GM12892 (cell line): ENCODE results near the gene ATXN2.

Experiments used
- DNase-seq: peaks from one replicate; pipeline ENCODE4 v3.0.0; 2011; ENCODE audit not compliant: insufficient read length
- FAIRE-seq: peaks from 2 replicates; lab custom pipeline; 2011; peaks lifted over from hg19 to GRCh38; lab: Jason Lieb, UNC
- POLR2A ChIP-seq: IDR thresholded peaks from 2 replicates; pipeline ENCODE4 v1.6.1; 2011; ENCODE audit warnings: low read depth, low read length, control low read depth
- POLR2AphosphoS5 ChIP-seq: IDR thresholded peaks from 2 replicates; pipeline ENCODE4 v1.6.1; 2011; ENCODE audit warnings: low read depth, low read length, control low read depth
- TAF1 ChIP-seq: IDR thresholded peaks from 2 replicates; pipeline ENCODE4 v1.6.1; 2011; ENCODE audit warnings: low read depth, mild to moderate bottlenecking, control low read depth, low read length, borderline replicate concordance

Gene ATXN2

GRCh38 chr12:111458546-111459172 is 140.5 kb downstream of the ATXN2 start:
- DNase-seq: no peak

GRCh38 chr12:111457577-111457976 is 141.5 kb downstream of the ATXN2 start:
- TF ChIP-seq TAF1: no peak
- no peak for TF ChIP-seq POLR2AphosphoS5
- no peak for TF ChIP-seq POLR2A
- FAIRE-seq (no peak), DNase-seq (no peak)

More at GRCh38 chr12:111458546-111459172, 140.5 kb downstream of the ATXN2 start:
- TF ChIP-seq POLR2AphosphoS5: no peak
- TF ChIP-seq TAF1: no peak
- no peak for TF ChIP-seq POLR2A
- no peak for FAIRE-seq

GRCh38 chr12:111457071-111457470 is 142.0 kb downstream of the ATXN2 start:
- no peak for TF ChIP-seq POLR2AphosphoS5
- TF ChIP-seq POLR2A: no peak
- TF ChIP-seq TAF1: no peak
- DNase-seq (no peak), FAIRE-seq (no peak)

- TF ChIP-seq TAF1: no peak
- TF ChIP-seq POLR2A: no peak
- TF ChIP-seq POLR2AphosphoS5: no peak
- FAIRE-seq: no peak
- DNase-seq: no peak
These were observed 143.4 kb downstream of the ATXN2 start for GRCh38 chr12:111455448-111456320.

- FAIRE-seq: no peak
- DNase-seq: no peak
- TF ChIP-seq TAF1: no peak
- TF ChIP-seq POLR2A: no peak
- no peak for TF ChIP-seq POLR2AphosphoS5
These were observed 144.2 kb downstream of the ATXN2 start for GRCh38 chr12:111454716-111455447.

GRCh38 chr12:111454311-111454710 is 144.8 kb downstream of the ATXN2 start:
- DNase-seq (no peak), FAIRE-seq (no peak)
- TF ChIP-seq POLR2AphosphoS5 (no peak), POLR2A (no peak), TAF1 (no peak)

GRCh38 chr12:111453071-111453989 is 145.8 kb downstream of the ATXN2 start:
- DNase-seq: no peak
- no peak for FAIRE-seq
- TF ChIP-seq POLR2A: 0 out of 2 replicates have a peak, but pooled peaks have one; percentile 12
- TF ChIP-seq TAF1: no peak

- TF ChIP-seq POLR2AphosphoS5 (0 out of 2 replicates have a peak, but pooled peaks have one; percentile 36), POLR2A (no peak)
- DNase-seq (no peak), FAIRE-seq (peak; percentile 33)
These were observed 147.4 kb downstream of the ATXN2 start for GRCh38 chr12:111451649-111452129.

GRCh38 chr12:111451232-111451631 is 147.9 kb downstream of the ATXN2 start:
- DNase-seq: no peak
- TF ChIP-seq POLR2AphosphoS5: no peak; the same call in 1 of the 2 replicates
- no peak for TF ChIP-seq TAF1
- no peak; the same call in 1 of the 2 replicates for TF ChIP-seq POLR2A
- FAIRE-seq: no peak

GRCh38 chr12:111450676-111451075 is 148.4 kb downstream of the ATXN2 start:
- DNase-seq: no peak
- no peak for FAIRE-seq
- TF ChIP-seq POLR2AphosphoS5 (peak; percentile 54; the same call in 1 of the 2 replicates), POLR2A (peak; percentile 24; the same call in 1 of the 2 replicates), TAF1 (no peak)
